DMS79 treated with DMSO at 0.1 percent for 48 hours (cell line): ENCODE results near the gene PAXIP1.
A peak's percentile ranks its signal among the peaks of the same experiment; 100 is the strongest.
"Not testable (repeated sequence)": the region's sequence is repeated elsewhere in the genome, so short reads cannot be mapped to it uniquely, and the experiment has no call there.

ENCODE experiments used
- DNase-seq: peaks from one replicate; lab custom pipeline; 2025; lab: John Stamatoyannopoulos, UW

Gene PAXIP1, protein sequence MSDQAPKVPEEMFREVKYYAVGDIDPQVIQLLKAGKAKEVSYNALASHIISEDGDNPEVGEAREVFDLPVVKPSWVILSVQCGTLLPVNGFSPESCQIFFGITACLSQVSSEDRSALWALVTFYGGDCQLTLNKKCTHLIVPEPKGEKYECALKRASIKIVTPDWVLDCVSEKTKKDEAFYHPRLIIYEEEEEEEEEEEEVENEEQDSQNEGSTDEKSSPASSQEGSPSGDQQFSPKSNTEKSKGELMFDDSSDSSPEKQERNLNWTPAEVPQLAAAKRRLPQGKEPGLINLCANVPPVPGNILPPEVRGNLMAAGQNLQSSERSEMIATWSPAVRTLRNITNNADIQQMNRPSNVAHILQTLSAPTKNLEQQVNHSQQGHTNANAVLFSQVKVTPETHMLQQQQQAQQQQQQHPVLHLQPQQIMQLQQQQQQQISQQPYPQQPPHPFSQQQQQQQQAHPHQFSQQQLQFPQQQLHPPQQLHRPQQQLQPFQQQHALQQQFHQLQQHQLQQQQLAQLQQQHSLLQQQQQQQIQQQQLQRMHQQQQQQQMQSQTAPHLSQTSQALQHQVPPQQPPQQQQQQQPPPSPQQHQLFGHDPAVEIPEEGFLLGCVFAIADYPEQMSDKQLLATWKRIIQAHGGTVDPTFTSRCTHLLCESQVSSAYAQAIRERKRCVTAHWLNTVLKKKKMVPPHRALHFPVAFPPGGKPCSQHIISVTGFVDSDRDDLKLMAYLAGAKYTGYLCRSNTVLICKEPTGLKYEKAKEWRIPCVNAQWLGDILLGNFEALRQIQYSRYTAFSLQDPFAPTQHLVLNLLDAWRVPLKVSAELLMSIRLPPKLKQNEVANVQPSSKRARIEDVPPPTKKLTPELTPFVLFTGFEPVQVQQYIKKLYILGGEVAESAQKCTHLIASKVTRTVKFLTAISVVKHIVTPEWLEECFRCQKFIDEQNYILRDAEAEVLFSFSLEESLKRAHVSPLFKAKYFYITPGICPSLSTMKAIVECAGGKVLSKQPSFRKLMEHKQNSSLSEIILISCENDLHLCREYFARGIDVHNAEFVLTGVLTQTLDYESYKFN

DNA sequence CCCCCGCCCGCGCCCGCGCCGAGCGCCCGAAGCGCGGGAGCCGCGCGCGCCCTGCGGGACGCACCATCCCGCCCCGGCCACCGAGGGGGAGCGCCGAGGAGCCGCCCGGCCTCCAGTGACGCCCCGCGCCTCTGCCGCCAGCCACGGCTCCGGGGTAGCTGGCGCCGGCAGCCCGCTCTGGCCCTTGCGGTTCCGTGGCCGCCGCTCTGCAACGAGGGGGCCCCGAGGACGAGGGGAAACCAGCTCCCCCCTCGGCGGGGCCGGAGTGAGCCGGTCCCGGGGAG lies at the start of gene PAXIP1:
Gene PAXIP1 (minus strand): TSS at position 33 of the 284 bp plus-strand sequence. CDS start 195 bp downstream, outside the sequence.
- no peak for DNase-seq

DNA sequence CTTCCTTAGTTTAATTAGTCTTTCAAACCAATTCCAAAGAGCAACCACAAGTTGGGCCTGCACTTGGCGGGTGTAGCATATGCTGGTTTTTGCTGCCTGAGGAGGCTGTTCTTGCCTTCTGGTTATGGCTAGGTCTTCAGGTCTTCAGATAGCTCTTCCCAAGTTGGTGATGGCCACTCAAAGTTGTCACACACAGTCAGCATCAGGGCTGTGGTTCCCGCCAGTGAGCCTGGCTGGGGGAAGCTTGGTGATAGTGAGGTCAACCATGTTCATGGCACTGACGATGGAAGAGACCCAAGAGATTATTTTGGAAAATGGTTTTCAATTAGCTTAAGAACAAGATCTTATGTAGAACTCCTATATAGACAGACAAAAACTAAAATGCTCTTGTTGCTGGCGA lies 48.4 kb upstream of the PAXIP1 start:
- no peak for DNase-seq

DNA sequence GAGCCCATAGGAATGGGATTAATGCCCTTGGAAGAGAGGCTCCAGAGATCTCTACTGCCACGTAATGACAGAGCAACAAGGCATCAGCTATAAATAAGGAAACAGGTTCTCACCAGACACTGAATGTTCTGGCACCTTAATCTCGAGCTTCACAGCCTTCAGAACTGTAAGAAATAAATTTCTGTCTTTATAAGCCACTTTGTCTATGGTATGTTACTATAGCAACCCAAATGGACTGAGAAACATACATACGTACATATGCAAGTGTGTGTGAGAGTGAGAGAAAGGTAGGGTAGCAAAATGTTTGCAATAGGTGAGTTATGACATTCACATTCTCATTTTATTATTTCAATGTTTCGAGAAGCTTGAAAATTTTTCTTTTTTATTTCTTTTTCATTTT lies 45.1 kb upstream of the PAXIP1 start:
- no peak for DNase-seq

DNA sequence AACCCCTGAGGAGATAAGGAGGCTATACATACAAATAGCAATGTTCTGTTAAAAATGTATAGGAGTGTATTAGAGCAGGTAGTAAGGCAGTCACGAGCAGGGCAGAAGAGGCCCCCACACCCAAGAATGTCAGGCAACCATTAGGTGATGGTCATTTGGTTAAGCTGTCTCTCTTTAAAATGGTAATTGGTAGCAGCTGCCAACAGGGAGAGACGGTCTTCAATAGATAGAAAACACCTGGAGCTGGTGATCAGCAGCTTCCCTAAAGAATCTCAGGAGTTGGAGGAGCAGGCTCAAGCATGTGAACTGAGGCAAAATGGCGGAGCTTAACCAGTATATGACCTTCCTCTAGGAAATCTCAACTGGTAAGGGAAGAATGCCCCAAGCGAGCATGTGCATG lies 40.8 kb upstream of the PAXIP1 start:
- DNase-seq, result no peak

DNA sequence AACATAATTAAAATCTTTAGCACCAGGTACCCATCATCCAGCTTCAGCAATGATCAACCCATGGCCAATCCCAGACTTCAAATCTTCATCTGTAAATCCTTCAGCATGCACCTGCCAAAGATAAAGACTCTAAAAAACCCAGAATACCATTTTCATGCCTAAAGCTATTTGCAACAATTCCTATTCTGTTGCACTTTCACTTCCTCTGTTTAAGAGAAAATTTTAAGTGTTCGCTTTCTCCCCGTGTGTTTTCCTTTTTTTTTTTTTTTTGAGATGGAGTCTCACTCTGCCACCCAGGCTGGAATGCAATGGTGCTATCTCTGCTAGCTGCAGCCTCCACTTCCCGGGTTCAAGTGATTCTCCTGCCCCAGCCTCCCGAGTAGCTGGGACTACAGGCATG lies 35.4 kb upstream of the PAXIP1 start:
- no peak for DNase-seq

DNA sequence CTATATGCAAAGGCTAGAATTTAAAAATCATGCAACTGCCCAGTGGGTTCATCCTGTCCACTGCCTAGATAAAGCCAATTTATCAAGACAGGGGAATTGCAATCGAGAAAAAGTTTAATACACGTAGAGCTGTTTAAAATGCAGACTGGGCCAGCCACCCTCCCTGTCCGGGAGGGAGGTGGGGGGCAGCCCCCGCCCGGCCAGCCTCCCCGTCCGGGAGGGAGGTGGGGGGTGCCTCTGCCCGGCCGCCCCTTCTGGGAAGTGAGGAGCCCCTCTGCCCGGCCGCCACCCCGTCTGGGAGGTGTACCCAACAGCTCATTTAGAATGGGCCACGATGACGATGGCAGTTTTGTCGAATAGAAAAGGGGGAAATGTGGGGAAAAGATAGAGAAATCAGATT lies 31.6 kb upstream of the PAXIP1 start:
- not testable (repeated sequence) for DNase-seq

DNA sequence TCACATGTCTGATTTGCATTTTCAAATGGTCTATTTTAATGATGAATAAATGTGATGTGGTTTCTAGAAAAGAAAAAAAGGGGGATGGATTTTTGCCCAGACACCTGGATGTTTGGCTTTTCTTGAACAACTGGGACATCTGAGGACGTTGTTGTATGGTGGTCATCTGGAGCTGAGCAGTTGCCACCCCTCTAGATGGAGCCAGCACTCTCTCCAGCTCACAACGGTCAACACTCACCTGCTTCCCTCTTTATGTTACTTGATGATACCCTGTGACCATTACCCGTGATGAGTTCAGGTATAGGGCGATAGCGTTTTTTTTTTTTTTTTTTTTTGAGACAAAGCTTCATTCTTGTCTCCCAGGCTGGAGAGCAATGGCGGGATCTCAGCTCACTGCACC lies 30.1 kb upstream of the PAXIP1 start:
- DNase-seq, result no peak

DNA sequence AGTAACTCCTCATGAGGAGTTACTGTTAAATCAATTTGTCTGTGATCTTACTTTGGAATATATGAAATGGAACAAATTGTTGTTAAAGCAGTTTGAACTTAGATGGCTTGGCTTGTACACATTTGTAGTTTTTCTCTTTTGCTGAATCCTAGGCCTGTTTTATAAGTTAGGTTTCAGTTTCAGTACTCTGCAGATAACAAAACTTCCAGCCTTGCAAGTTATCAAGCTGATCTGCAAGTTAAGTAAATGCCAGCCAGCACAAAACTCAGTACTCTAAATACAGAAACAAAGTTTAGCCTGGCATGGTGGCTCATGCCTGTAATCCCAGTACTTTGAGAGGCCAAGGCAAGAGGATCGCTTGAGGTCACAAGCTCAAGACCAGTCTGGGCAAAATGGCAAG lies 25.0 kb upstream of the PAXIP1 start:
- no peak for DNase-seq

DNA sequence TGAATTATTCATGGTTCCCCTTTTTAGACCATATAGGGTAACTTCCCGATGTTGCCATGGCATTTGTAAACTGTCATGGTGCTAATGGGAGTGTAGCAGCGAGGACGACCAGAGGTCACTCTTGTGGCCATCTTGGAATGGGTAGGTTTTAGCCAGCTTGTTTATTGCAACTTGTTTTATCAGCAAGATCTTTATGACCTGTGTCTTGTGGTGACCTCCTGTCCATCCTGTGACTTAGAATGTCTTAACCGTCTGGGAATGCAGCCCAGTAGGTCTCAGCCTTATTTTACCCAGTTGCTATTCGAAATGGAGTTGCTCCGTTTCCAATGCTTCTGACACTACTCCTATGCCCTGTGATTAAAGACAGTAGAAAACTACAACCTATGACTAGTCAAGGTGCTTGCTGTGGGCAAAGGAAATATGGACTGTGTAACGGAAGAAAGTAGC lies 18.8 kb upstream of the PAXIP1 start:
- no peak for DNase-seq

DNA sequence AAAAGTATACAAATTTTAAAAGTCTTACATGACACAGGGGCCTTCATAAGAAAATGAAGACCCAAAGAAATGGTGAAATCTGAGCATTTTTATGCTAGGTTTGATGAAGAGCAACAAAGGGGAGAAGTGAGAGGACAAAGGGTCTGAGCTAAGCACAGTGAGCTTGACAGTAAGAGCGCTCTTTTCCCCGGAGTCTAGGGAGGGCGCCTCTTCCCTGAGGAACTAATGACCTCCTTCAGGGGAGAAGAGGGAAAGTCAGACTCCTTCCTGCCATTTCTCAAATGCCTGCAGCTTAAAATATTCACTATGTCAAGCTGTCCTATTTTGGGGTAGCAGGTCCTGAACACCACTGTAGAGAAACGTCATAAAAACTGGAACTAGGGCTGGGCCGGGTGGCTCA lies 18.1 kb upstream of the PAXIP1 start:
- DNase-seq, result no peak

DNA sequence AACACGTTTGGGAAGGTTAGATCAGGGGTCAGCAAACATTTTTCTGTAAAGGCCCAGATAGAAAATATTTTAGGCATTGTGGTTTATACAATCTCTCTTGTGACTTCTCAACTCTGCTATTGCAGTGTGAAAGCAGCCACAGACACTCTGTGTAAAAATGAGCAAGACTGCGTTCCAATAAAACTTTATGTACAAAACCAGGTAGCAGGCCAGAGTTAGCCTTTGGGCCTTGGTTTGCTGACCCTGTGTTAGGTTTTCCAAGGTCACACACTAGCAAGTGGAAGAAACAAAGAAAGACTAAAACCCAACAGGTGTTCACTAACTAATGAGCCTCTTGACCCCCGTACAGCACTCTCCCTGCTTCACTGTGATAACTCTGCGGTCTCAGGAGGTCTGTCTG lies 14.9 kb upstream of the PAXIP1 start:
- DNase-seq, result no peak

DNA sequence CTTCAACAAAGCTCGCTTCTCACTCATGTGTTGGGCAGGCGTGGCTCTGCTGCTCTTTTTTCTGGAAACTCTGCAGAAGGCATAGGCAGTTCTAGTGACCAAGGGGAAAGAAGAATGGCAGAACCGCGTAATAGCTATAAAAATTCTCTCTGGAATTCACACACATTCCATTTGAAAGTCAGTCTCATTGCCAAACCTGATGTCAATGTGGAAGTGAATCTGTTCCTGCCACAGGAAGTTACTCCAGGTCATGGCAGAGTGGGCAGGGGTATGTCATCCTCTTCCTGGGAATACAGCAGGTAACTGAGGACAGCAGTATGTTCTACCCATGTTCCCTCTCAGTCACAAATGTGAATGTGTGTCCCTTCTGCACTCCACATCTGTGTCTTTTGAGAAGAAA lies 8.2 kb upstream of the PAXIP1 start:
- DNase-seq, result no peak

DNA sequence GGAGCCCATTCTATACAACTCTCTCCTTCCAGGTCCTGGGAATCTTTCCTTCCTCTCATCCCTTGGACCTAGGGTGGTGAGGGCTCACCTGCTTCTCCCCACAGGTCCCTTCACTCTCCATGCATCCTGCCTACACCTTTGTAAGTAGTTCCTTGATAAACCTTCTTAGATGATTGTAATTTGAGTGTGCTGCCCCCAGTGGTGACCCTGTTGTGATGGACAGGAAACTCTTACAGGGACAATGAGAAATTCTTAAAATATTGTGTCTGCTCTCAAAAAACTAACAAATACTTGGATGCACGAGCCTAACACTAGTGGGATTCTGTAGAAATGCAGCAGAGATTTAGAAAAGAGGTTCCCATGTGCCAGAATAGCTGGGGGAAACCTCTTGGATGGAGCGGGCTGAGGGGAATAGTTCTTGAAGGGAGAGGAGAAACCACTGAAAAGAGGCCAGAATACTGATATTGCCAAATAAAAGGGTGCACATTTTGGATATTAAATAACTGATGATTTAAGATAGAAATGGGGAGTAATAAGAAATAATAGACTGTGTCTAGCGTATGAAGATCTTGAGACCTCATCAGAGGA lies 6.7 kb upstream of the PAXIP1 start:
- no peak for DNase-seq

DNA sequence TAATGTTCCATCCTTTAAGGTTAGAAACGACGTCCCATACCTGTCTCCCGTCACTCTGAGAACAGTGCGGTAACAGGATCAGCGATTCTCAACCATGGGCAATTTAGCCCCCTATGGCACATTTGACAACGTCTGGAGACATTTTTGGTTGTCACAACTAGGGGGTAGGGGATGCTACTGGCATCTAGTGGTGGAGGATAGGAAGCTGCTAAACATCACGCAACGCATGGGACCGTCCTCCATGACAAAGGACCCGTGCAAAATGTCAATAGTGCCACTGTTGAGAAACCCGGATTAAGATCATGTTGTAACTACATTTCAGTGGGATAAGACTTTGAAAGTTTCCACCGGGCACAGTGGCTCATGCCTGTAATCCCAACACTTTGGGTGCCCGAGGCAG lies 5.0 kb upstream of the PAXIP1 start:
- no peak for DNase-seq

DNA sequence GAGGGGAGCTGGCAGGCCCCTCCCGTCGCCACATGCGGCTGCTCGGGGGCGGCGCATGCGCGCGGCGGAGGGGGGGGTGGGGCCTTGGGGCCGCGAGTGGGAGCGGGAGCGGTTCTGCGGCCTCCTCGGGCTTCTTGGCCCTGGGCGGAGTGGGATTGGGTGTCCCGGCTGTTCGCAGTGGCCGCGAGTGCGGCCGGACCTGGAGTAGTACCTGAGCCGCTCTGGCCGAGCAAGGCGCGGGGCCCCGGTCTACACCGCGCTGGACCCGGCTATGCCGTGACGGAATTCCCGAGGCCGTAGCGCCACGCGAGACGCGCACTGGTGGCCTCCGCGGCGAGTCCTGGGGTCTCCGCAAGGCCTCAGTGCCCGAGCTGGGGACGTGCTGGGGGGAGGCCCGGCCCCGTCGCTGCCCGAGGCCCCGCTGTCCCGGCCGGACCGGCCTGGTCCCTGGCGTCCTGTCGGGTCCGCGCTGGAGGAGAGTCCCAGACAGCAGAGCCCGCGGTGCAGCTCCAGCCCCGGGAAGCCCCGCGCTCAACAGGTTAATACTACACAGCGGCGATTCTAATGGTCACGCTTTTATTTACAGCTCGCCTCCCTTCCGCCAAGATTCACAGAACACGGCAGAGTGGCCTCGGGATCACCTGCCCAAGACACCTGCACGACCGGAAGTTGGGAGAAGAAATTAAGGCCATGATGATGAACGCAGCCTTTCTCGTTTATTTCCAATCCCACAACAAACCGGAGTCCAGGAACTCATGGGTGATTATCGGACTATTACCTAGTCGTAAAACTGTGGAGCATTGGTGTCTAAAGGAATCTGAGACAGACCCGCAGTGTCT lies 671 bp upstream of the PAXIP1 start:
- DNase-seq, result peak; percentile 56

DNA sequence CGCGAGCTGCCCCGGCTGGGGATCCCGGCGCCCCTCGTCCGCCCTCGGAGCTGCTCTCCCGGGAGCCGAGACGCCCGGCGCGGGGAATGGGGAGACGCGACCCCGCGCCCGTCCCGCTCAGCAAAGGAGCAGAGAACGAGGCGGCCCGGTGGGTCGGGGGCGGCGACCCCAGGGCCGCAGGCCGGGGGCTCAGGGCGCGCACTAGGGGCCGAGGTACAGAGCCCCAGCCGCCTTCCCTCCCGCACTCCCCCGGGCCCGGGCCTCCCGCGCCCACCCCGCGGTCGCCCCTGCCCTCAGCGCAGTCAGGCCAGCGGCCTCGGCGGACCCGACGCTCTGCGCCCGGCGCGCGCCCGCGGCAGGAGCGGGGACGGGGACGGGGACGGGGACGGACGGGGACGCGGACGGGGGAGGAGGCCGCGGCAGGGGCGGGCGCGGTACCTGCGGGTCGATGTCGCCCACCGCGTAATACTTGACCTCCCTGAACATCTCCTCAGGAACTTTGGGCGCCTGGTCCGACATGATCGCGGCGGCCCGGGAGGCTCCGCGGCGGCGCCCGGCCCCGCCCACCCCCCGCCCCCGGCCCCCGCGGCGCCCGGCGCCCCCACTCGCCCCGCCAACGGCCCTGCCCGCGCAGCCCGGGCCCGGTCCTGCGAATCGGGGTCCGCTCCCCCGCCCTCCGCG lies 373 bp downstream of the PAXIP1 start:
- peak; percentile 56 for DNase-seq

DNA sequence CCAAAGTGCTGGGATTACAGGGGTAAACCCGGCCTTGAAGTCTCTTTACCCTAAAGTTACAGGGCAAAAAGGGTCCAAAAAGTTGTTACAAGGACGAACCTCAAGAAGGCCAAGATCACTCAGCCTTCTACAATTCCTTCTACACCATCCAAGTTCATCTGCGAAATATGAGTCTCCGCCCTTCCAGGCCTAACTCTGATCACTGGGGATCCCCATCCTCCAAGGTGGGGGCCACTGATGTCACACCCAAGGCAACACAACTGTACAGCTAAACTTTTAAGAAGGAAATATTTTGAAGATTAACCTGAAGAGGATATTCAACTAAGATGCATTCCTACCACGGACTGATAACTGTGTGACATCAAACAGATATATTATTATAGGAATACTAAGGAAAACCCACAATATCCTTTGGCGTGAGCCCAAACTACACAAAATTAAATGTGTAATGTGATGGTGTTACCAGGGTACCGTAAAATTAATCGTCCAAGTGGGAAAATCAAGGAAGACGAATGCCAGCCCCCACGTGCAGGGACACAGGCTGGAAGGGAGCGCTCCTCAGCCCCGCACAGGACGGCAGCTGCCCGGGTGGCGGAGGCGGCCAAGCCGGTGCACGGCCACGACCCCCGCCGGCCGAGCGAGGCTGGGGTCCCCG lies 1.0 kb downstream of the PAXIP1 start:
- DNase-seq, result no peak

DNA sequence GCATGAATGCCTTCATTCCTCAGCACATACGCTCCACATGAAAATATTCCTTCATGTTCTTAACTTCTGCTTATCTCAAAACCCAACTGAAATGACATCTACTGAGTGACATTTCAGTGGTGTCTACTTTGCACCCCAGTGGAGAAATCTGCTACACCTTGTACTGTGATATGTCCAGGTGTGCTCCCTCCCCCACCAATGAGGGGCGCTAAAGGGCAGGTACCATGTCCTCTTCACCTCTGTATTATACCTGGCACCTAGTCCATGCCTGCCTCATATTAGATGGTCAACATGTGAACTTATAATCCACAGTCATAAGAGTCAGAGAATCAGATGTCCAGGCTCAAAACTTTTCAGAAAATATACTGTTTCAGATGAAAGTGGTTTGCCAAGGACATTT lies 2.1 kb downstream of the PAXIP1 start:
- DNase-seq, result no peak

DNA sequence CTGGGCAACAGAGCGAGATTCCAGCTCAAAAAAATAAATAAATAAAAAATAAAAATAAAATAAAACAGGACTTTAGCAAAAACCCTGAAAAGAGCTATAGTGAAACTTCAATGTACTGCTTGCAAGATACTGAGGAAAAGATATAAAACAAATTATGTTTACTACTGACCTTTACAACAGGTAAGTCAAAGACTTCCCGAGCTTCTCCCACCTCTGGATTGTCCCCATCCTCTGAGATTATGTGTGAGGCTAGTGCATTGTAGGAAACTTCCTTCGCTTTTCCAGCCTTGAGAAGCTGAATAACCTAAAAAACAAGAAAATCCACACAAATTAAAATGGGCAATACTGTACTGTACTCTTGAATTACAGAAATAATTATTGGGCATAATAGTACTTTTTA lies 4.4 kb downstream of the PAXIP1 start:
- no peak for DNase-seq

DNA sequence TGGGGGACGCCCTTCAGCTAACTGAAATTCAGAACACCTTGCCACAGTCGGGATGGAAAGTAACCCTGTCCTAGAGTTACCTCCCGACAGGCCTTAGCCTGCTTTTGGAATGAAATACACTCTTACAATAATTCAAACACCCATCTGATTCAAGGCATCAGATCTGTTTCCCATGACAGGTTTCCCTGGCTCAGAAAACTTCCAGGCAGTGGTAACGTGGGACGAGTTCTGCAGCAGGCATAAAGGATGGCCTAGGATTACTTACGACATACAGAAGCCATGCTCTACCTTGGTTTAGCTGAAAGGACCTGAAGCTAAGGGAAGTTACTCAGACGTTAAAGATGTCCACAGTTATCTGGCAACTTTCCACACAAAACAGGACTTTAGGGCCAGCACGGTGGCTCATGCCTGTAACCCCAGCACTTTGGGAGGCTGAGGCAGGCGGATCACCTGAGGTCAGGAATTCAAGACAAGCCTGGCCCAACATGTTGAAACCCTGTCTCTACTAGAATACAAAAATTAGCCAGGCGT lies 5.0 kb downstream of the PAXIP1 start:
- no peak for DNase-seq
